HEK293 (cell line): Measurements from ENCODE around the gene TDRKH.

ENCODE experiments used
- CTCF ChIA-PET: fragments of 350-600 bp; formaldehyde crosslinking; extraction: SDS; loops from one replicate; lab custom pipeline; 2021; ENCODE audit warnings: antibody characterized with exemption; lab: Yijun Ruan, JAX
- POLR2A ChIA-PET: fragments of 300-600 bp; formaldehyde crosslinking; extraction: SDS; loops from one replicate; lab custom pipeline; 2020; ENCODE audit warnings: antibody characterized with exemption, inconsistent platforms; lab: Yijun Ruan, JAX
- H3K27ac ChIP-seq: fragments of 200-500 bp; sonication (Bioruptor generic); 2 replicates; pipeline ENCODE4 v1.5.1; 2014; ENCODE audit warnings: low read depth, low read length, control low read depth, inconsistent platforms; ENCODE audit errors: extremely low read depth
- H3K36me3 ChIP-seq, 2 experiments: fragments of 200-500 bp in 1 of 2; sonication (Bioruptor generic) in 1 of 2; 1 replicate in 1 of 2; 2 replicates in 1 of 2; pipeline ENCODE4 v1.5.1; 2014 to 2017; ENCODE audit warnings: inconsistent platforms in 2 of 2, low read length in 2 of 2; ENCODE audit not compliant: control insufficient read depth in 2 of 2, insufficient read depth in 1 of 2
- H3K4me1 ChIP-seq: fragments of 200-500 bp; sonication (Bioruptor generic); 2 replicates; pipeline ENCODE4 v1.5.1; 2014; ENCODE audit warnings: mild to moderate bottlenecking, low read length, inconsistent platforms; ENCODE audit not compliant: control insufficient read depth, insufficient read depth
- H3K4me3 ChIP-seq: 2 replicates; pipeline ENCODE4 v1.5.1; 2011; ENCODE audit warnings: low read depth, mild to moderate bottlenecking, control low read depth, low read length, moderate library complexity
- H3K9me3 ChIP-seq: fragments of 200-500 bp; sonication (Bioruptor generic); 2 replicates; pipeline ENCODE4 v1.5.1; 2014; ENCODE audit warnings: low read depth, low read length, inconsistent platforms; ENCODE audit not compliant: control insufficient read depth, insufficient read depth
- GLIS1 ChIP-seq: fragments of 450-650 bp; formaldehyde crosslinking; IDR thresholded peaks from 2 replicates; pipeline ENCODE4 v1.5.1; 2016; ENCODE audit warnings: missing biosample characterization, missing genetic modification characterization
- KLF1 ChIP-seq: fragments of 450-650 bp; formaldehyde crosslinking; IDR thresholded peaks from 2 replicates; pipeline ENCODE4 v1.5.1; 2016; ENCODE audit warnings: missing biosample characterization, missing genetic modification characterization
- KLF17 ChIP-seq: fragments of 450-650 bp; formaldehyde crosslinking; IDR thresholded peaks from 2 replicates; pipeline ENCODE4 v1.5.1; 2016; ENCODE audit warnings: missing biosample characterization, missing genetic modification characterization
- SCRT2 ChIP-seq: fragments of 450-650 bp; formaldehyde crosslinking; IDR thresholded peaks from 2 replicates; pipeline ENCODE4 v1.5.1; 2016; ENCODE audit warnings: missing biosample characterization, missing genetic modification characterization
- ZBTB49 ChIP-seq: fragments of 450-650 bp; formaldehyde crosslinking; IDR thresholded peaks from 2 replicates; pipeline ENCODE4 v1.5.1; 2016; ENCODE audit warnings: missing biosample characterization, missing genetic modification characterization, low read depth
- ZFHX2 ChIP-seq: fragments of 450-650 bp; formaldehyde crosslinking; conservative IDR thresholded peaks from 2 replicates; pipeline ENCODE4 v1.5.1; 2016; ENCODE audit warnings: missing biosample characterization, missing genetic modification characterization
- ZNF571 ChIP-seq: fragments of 450-650 bp; formaldehyde crosslinking; IDR thresholded peaks from 2 replicates; pipeline ENCODE4 v1.5.0; 2017; ENCODE audit warnings: missing biosample characterization, missing genetic modification characterization
- ZNF621 ChIP-seq: fragments of 450-650 bp; formaldehyde crosslinking; IDR thresholded peaks from 2 replicates; pipeline ENCODE4 v1.5.1; 2017; ENCODE audit warnings: missing biosample characterization, missing genetic modification characterization
- ZNF624 ChIP-seq: fragments of 450-650 bp; formaldehyde crosslinking; IDR thresholded peaks from 2 replicates; pipeline ENCODE4 v1.5.1; 2017; ENCODE audit warnings: missing biosample characterization, missing genetic modification characterization
- ZNF704 ChIP-seq: fragments of 450-650 bp; formaldehyde crosslinking; IDR thresholded peaks from 2 replicates; pipeline ENCODE4 v1.5.1; 2016; ENCODE audit warnings: missing biosample characterization, missing genetic modification characterization
- ZNF776 ChIP-seq: fragments of 450-650 bp; formaldehyde crosslinking; IDR thresholded peaks from 2 replicates; pipeline ENCODE4 v1.5.0; 2017; ENCODE audit warnings: missing biosample characterization, missing genetic modification characterization, borderline replicate concordance
- ZSCAN4 ChIP-seq: fragments of 450-650 bp; formaldehyde crosslinking; IDR thresholded peaks from 2 replicates; pipeline ENCODE4 v1.5.1; 2017; ENCODE audit warnings: missing biosample characterization, missing genetic modification characterization
- TF ChIP-seq, protein P1 (sequence below): fragments of 450-650 bp; formaldehyde crosslinking; IDR thresholded peaks from 2 replicates; pipeline ENCODE4 v1.5.0; 2017; ENCODE audit warnings: missing biosample characterization, missing genetic modification characterization, borderline replicate concordance
- TF ChIP-seq, protein P2 (sequence below): fragments of 450-650 bp; formaldehyde crosslinking; IDR thresholded peaks from 2 replicates; pipeline ENCODE4 v1.5.1; 2016; ENCODE audit warnings: missing biosample characterization, missing genetic modification characterization
- TF ChIP-seq, protein P3 (sequence below): fragments of 450-650 bp; formaldehyde crosslinking; IDR thresholded peaks from 2 replicates; pipeline ENCODE4 v1.5.1; 2016; ENCODE audit warnings: missing biosample characterization, missing genetic modification characterization

The TDRKH gene

GRCh38 chr1:151825204-151825603 is 34.9 kb upstream of the TDRKH start:
- ChIA-PET CTCF (interaction anchor here (1.3 kb wide), 1 partner anchor 11 kb away, joined by 3 read pairs; no protein-coding TSS in a partner anchor), POLR2A (no interaction called here)
- Histone ChIP-seq H3K36me3 (no peaks in the 10 kb centered on the region), H3K27ac (no peak overlapping the region), H3K4me3 (no peak overlapping the region), H3K9me3 (no peaks in the 10 kb centered on the region), H3K4me1 (no peaks in the 10 kb centered on the region; the same call in 1 of the 2 replicates)
- TF ChIP-seq, protein P1, sequence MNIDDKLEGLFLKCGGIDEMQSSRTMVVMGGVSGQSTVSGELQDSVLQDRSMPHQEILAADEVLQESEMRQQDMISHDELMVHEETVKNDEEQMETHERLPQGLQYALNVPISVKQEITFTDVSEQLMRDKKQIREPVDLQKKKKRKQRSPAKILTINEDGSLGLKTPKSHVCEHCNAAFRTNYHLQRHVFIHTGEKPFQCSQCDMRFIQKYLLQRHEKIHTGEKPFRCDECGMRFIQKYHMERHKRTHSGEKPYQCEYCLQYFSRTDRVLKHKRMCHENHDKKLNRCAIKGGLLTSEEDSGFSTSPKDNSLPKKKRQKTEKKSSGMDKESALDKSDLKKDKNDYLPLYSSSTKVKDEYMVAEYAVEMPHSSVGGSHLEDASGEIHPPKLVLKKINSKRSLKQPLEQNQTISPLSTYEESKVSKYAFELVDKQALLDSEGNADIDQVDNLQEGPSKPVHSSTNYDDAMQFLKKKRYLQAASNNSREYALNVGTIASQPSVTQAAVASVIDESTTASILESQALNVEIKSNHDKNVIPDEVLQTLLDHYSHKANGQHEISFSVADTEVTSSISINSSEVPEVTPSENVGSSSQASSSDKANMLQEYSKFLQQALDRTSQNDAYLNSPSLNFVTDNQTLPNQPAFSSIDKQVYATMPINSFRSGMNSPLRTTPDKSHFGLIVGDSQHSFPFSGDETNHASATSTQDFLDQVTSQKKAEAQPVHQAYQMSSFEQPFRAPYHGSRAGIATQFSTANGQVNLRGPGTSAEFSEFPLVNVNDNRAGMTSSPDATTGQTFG (tag by site-specific recombination) = no peak
- TF ChIP-seq ZSCAN4 (tag by site-specific recombination) (peak; percentile 86), SCRT2 (no peak)

- CTCF ChIA-PET = interaction anchor here (1.8 kb wide), 1 partner anchor 13 kb away, joined by 6 read pairs; no protein-coding TSS in a partner anchor
- H3K36me3 ChIP-seq = no peaks in the 10 kb centered on the region
- POLR2A ChIA-PET = interaction anchor here (1.0 kb wide), 1 partner anchor 60 kb away, joined by 3 read pairs; the partner anchor contains the start of gene MRPL9
- H3K9me3 ChIP-seq = no peaks in the 10 kb centered on the region
- no peak overlapping the region for H3K27ac ChIP-seq
- H3K4me3 ChIP-seq = no peak overlapping the region
- TF ChIP-seq KLF17 (tag by site-specific recombination) (no peak), ZNF621 (tag by site-specific recombination) (no peak), ZNF624 (no peak), ZBTB49 (tag by site-specific recombination) (no peak), GLIS1 (tag by site-specific recombination) (no peak), ZNF704 (tag by site-specific recombination) (no peak), ZFHX2 (tag by site-specific recombination) (no peak), ZNF571 (tag by site-specific recombination) (no peak), ZNF776 (tag by site-specific recombination) (no peak), KLF1 (tag by site-specific recombination) (no peak)
- TF ChIP-seq, protein P2, sequence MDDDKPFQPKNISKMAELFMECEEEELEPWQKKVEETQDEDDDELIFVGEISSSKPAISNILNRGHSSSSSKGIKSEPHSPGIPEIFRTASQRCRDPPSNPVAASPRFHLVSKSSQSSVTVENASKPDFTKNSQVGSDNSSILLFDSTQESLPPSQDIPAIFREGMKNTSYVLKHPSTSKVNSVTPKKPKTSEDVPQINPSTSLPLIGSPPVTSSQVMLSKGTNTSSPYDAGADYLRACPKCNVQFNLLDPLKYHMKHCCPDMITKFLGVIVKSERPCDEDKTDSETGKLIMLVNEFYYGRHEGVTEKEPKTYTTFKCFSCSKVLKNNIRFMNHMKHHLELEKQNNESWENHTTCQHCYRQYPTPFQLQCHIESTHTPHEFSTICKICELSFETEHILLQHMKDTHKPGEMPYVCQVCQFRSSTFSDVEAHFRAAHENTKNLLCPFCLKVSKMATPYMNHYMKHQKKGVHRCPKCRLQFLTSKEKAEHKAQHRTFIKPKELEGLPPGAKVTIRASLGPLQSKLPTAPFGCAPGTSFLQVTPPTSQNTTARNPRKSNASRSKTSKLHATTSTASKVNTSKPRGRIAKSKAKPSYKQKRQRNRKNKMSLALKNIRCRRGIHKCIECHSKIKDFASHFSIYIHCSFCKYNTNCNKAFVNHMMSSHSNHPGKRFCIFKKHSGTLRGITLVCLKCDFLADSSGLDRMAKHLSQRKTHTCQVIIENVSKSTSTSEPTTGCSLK (tag by site-specific recombination) = no peak
- TF ChIP-seq, protein P3, sequence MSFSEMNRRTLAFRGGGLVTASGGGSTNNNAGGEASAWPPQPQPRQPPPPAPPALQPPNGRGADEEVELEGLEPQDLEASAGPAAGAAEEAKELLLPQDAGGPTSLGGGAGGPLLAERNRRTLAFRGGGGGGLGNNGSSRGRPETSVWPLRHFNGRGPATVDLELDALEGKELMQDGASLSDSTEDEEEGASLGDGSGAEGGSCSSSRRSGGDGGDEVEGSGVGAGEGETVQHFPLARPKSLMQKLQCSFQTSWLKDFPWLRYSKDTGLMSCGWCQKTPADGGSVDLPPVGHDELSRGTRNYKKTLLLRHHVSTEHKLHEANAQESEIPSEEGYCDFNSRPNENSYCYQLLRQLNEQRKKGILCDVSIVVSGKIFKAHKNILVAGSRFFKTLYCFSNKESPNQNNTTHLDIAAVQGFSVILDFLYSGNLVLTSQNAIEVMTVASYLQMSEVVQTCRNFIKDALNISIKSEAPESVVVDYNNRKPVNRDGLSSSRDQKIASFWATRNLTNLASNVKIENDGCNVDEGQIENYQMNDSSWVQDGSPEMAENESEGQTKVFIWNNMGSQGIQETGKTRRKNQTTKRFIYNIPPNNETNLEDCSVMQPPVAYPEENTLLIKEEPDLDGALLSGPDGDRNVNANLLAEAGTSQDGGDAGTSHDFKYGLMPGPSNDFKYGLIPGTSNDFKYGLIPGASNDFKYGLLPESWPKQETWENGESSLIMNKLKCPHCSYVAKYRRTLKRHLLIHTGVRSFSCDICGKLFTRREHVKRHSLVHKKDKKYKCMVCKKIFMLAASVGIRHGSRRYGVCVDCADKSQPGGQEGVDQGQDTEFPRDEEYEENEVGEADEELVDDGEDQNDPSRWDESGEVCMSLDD = no peak
- H3K4me1 ChIP-seq = no peaks in the 10 kb centered on the region
Observed at GRCh38 chr1:151823175-151823574, 32.9 kb upstream of the TDRKH start.
